H4 (cell line): ENCODE results near the gene GPC6. TPM values are rescaled to one million over a fixed set of nuclear protein-coding genes. Genes with fewer than 3 reads are reported as not detected.
A peak's percentile ranks its signal among the peaks of the same experiment; 100 is the strongest.

ENCODE experiments used
- DNase-seq: peaks from one replicate; pipeline ENCODE4 v3.0.0-alpha.2; 2015; ENCODE audit warnings: low spot score
- total RNA-seq: library from RNA; depleted of rRNA; stranded (reverse); fragments of >200 nt; shearing (Covaris generic); gene quantifications from 2 replicates; pipeline ENCODE4 v1.2.3, GENCODE V29; 2014

GPC6 gene
- total RNA-seq, 1 experiment from 2014 or later: 9.9 TPM

DNA sequence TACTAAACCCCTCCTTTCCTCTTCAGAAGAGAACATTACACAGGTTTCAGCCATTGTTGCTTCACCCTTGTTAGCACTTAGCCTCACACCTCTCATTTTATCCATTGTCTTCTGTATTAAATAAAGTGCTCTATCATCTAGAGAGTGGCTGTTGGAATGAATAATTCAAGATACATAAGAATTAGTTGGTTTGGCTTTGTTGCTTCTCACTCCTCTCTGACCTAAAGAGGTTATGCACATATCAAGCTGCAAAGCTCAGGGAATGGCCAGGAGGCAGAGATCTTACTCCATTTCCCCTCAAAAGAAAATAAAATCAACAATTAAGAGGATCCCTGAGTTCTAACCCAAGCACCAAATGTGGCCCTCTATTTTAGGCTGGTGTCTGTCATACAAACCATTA lies 1173.2 kb downstream of the GPC6 start:
- DNase-seq: no peak

DNA sequence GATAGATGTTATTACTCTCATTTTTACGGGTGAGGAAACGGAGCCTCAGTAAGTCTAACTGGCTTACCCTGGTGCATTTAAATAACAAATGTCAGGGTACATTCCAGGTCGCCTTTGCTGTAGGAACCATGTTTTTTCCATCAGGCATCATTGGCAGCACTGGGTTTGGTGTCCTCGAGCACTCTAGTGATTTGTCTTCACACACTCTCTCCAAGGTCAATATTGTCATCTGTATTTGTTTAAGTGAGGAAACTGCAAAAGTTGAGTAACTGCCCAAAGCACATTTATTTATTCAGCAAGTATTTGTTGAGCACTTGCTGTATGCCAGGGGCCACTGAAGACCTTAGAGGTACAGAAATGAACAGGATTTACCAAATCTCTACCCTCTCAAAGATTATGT lies 1174.3 kb downstream of the GPC6 start:
- no peak for DNase-seq

DNA sequence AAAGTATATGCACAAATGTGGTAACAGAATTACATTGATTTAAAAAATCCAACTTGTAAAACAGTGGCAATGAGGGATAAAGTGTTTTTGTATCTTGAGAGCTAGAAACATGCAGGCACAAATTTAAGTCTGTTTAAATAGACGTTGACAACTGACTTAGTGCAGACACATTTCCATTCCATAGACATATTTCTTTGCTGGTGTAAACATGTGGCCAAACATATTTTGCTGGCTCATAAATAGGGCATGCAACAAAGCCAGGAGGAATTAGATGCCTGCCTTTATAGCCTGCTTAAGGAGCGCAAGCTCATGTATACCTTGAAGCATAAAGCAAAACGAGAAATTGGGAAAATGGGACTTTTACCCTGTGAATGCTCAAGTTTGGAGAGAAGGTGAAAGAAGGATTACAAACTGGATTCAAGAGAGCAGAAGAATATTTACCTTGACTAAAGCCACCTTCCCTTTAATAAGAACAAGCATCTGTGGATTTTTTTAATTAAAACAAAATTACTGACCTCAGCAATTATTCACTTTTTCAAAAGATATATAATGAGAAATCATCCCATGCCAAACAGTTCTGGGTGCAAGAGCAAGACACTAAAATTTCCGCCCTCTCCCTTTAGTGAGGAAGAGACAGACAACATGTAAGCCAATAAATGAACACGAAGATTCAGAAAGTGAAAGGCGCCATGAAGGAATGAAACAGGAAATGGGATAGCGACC lies 1181.9 kb downstream of the GPC6 start:
- DNase-seq: no peak

DNA sequence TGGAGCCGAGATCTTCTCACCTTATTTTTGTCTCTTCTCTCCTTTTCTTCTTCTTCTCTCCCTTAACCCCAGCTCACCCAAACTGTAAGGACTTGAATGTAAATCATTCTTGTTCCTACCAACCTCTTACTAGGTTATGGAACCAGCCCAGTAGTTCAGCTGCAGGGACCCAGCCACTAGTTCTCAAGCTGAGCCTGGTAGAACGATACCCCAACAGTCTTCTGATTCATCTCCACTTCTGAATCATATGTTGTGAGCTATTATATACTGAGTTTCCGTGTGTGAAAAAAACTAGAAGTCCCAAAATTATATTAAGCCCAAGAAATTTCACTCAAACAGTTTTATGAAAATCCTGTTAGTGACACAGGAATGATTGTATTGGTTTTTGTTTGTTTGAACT lies 1185.1 kb downstream of the GPC6 start:
- no peak for DNase-seq

DNA sequence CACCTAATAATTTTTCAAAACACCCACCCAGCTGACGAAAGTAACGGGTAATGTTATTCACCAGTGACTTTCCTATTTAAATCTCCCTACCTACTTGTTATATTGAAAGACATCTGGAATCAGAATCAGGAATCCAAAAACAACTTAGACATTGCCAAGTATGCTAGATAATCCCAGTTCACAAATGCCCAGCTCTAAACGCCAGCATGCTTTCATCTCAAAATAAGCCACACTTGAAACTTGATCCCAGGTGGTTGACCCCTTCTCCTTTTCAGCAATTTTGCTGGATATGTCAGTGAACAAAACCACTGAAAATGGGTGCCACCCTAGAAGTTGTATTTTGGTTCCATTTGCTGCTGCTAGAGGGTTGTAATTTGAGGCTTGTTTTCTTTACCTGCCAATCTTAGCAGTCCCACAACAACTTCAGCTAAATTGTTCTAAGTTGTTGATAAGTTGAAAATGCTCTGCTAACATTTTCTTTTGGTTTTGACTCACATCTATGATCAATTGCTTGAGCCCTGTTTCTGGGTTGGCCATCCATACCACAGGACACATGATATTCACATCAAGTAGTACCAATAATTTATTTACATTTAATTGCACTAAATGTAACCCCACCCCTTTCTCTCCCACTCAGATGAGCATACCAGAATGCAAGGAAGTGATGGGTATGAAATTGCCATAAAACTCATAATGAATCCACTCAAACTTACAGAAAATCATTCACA lies 1186.4 kb downstream of the GPC6 start:
- DNase-seq: no peak

DNA sequence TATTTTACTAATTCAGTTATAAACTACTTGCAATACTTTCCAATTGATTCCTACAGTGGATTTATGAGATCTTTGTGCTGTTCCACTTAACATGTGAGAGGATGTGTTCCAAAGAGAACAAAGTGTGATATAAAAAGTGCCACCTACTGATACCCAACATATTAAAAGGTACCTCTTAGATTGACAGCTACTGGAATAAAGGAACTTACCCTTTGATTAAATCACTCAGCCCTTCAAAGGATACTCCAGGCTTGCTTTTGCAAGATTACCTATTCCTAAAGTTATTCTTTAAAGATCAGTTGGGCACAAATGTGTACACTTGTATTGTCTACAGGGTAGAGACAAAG lies 1187.0 kb downstream of the GPC6 start:
- no peak for DNase-seq

DNA sequence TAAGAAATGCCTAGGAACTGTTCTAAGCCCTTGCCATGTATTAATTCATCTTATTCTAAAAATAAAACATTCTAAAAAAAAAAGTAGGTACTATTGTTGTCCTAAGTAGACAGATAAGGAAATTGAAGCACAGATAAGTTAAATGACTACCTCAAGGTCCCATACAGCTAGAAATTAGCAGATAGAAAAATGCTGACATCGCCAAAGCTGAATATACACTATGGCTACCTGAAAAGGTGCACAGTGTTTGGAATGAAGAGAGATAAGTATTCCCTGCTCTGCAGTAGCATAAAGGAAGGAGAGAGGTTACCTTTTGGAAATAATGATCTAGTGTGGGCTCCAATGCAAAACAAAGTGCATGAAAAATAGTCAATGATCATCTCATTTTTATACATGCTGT lies 1187.5 kb downstream of the GPC6 start:
- DNase-seq: no peak

DNA sequence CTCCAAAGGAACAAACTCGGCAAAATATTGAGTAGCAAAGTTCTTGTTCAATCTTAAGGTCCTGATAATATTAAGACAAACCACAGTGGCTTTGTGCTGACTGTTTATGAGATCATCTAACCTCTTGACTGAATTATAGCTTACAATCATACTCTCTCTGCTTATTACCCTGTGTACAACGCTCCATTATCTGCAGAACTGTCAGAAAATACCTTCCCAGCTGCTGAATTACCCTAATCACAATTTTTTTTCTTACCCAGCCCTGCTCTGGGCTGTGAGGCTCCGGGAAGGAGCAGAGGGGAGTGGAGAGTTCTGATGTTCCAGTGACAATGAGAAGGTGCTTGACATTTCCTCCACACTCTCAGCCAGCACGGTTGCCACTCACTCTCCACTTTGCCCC lies 1188.1 kb downstream of the GPC6 start:
- no peak for DNase-seq

DNA sequence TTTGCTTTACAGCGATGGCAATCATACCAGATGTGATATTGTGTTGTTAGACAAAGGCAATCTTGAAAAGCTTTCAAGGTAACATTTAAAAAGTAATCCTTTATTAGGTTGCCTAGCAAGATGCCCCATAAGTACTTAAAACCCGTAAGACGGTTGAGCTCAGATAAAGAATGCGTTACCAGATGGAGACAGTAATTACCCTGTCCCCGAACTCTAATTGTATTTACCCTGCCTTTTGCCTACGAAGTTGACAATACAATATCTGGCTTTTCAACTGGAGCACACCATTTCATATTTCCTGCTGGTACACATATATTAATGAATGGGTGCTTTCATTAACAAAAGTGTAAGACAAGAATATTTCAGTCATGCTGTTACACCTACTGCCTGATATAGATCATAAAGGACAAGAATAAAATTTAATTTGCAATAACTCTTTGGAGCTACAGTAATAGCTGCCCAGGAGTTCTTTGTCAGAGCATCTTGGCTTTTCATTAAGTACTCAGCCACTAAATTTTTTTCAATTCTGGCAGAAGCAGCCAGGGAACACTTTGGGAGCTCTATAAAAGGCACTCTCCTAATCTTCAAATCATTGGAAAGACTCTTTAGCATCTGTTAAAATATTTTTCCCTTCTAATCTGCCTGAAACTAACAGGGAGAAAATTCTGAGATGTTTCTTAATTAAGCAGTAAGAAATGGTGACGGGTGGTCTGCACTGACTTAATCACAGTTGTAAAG lies 1189.1 kb downstream of the GPC6 start:
- no peak for DNase-seq

DNA sequence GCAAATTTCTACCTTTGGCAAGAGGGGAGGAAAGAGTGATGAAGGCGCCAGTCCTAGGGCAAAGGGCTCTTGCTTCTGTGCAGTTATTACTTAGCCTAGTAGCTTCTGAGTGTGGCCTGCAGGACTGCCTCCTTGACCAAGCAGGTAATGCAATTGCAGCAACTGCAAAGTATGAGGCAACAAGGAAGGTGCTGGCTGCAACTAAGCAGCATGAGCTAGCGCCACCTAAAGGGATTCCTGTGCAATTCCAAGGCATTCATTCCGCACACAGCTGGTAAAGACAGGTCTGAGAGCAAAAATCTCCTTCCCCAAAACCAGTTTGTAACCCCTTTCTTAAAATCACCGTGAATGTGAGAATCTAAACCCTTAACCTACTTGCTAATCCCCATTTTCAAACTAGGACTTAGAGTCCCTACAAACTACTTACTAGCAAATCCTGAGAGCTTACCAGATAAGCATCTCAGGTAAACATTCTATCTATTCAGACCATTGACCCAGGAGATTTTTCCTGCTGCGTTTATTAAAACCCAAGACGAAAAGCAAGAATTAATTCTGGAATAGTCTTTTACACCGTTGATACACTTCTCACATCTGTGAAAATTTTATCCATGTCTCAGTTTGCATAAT lies 1190.0 kb downstream of the GPC6 start:
- DNase-seq: peak; percentile 40

DNA sequence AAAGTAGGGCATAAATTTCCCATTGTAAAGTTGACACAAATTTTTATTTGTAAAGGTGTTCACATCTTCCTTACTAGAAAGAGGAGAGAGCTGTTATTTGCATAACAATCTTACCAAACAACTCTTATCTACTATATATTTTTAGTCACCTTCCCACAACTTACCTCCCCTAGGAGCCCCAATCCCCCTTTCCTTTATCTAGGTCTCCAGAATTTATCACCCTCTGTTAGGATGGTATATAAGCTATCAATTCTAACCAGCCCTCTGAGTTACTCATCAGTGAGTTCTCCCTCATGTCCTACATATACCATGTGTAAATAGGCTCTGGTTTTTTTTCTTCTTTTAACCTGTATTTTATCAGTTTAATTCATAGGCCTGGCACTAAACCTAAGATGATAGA lies 1190.7 kb downstream of the GPC6 start:
- DNase-seq: no peak

DNA sequence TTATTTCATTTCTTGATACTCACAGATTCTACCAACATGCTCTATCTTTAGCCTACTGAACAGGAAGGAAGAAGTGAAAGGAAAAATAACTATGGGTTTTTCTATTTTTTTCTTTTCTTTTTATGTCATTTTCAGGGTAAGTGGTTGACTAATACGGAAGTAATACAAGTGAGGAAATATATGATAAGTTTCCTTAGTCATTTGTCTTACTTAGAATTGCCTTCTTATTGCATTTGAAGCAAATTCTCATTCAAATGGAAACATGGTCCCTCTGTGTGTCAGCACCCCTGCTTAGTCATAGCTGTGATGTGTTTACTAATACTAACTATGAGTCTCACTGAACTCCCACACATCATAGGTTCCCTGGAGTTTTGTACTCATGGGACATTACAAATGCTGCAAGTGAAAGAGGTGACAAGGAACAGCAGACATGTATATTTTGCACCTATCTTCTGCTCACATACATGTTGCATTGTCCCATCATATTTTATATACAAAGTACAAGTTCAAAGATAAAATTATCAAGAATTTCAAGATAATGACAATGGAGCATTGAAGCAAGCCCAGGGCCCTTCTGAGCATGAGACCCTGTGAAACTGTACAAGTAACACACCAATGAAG lies 1192.8 kb downstream of the GPC6 start:
- DNase-seq: no peak

DNA sequence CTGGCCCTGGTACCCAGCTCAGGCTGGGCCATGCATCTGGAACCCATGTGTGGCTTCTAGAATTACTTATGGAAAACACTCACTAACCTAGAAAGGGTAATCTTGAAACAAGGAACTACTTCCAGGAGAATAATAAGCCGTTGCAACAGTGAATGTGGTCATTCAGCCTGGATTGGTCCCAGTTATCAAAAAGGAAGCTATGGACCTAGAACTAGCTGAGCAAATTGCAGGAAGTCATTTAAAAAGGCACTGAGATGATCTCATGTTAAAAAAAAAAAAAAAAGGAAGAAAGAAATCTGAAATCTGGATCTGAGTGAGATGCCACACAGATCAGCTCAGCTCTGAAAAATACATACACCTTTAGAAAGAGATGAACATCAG lies 1193.3 kb downstream of the GPC6 start:
- DNase-seq: no peak

DNA sequence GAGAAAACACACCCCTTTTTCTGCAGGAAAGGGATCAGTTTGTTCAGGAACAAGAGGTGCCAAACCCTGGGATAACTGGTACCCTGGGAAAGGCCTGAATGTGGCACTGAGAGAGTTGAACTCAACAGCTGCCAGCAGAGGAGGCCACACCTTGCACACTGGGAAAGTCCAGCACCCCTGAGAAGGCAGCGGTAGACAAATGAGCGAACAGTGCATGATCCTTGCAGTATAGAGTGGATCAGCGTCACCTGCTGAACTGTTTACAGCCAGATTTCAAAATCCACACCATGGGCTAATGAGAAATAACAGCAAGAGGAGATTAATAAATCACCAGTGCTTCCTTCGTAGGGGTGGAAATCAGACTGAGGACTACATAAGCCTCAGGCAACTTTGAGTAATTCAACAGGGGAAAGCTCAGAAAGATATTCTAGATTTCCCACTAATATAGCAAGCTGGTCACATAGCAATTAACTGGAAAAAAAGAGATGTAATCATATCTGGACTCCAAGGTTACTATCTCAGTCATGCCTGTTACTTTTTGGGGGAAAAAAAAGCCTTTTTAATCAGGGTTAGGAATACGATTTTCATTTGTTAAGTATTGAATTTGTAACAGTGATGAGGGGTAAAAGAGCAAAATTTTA lies 1200.8 kb downstream of the GPC6 start:
- no peak for DNase-seq

DNA sequence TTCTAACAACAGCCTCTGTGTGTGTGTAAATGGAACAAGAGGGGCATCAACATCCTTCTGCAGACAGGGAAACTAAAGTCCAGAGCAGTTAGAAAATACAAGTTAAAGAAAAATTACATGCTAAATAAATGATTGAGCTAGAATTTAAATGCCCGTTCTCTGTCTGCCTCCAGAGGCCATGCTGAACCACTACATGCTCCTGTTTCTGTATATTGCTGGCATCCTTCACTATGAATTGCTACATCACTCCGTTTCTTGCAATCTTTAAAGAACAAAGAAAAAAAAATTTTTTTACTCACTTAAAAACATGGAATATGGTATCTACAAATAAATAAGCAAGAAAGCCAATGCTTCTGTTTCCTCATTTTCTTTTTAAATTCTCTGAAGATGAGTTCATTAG lies 1205.0 kb downstream of the GPC6 start:
- no peak for DNase-seq

DNA sequence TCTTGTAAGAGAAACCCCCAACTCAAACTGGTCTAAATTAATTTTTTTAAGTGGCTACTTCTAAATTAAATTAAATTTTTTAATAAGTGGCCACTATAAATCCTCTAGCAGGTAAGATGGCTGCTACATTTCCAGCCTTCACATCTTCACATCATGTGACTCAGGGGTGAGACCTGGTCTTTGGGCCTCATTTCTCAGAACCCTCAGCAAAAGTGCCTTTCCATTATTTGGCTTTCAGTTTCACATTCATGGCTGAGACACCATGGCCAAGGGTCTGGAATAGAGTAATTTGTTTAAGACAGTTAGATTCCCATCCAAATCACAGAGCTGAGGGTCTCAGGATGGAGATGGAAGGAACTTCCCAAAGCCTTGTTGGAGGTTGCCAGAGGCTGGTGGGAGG lies 1205.4 kb downstream of the GPC6 start:
- no peak for DNase-seq

DNA sequence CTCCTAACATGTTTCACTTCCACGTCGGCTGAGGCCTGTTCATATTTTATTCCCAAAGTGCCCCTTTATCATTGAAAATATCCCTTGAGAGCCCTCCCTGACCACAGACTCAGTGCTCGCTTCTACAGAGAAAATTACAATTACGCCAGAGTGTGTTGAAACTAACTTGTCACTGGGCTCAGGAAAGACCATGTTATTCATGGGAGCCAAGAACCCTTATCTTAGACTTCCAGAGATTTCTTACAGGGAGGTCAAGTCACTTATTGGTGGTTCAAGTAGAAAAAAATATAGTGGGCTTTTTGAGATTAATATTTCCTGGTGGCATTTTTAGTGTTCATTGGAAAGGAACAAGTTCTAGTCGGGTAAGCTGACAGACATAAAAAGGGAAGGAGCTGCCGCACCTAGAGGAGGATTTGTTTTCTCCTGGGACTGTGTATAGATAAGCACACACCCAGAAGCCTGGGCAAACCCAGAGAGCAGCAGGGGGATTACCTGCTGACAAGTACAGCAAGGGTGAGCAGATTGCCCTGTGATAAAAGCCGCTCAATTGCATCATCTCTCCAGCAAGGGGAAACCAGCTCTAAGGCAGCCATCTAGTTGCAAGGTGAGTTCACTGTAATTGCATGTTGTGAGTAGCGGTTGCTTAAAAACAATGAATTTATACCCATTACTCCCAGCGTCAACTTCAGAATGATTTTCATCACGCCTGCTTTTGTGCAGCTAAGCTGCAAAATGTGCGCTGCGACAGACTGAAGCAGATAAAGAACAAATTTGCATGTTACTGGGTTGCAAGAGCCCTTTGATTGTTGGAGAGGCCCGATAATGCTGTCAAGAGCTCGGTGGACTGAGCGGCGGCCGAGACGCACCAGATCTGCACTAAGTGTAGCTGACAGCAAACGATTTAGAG lies 1206.7 kb downstream of the GPC6 start:
- no peak for DNase-seq

DNA sequence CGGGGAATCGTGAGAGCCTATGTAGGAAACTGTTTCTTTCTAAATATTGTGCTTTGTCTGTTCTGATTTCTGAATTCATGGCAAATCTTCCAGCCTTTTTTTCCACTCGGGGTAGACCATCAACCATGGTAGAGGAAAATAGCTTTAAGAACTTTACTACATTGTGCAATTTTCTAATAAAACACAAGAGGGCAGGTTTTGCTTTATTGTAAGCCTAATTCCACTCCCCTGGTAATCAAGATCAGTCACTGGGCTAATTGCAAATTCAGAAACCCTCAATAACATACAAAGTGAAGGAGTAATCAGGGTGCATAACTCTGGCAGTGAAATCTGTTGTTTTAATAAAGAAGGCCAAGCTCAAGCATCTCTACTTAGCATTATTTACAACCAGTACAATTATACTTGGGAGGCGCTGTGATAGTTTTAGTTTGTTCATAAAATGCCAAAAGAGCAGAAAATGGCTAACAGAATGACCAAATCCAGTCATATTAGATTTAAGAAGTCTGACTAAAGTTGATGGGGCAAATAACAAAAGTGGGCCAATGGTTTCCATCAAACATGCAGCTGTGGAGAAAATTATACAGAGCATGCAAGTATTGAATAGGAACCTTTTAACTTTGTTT lies 1209.1 kb downstream of the GPC6 start:
- DNase-seq: peak; percentile 10

DNA sequence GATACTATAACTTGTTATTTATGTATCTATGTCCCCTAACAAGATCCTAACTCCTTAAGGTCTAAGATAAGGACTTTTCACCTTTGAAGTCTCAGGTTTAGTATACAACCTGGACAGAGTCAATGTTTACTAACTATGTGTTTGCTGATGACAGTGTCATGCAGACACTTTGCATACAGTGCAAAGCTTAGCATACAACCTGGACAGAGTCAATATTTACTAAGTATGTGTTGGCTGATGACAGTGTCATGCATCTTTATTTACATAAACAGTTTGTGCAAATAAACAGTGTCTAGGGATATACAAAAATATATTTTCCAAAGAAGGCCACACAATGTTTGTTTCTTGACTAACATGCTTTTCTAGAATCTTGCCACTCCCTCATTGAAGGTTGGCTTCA lies 1218.2 kb downstream of the GPC6 start:
- DNase-seq: no peak

DNA sequence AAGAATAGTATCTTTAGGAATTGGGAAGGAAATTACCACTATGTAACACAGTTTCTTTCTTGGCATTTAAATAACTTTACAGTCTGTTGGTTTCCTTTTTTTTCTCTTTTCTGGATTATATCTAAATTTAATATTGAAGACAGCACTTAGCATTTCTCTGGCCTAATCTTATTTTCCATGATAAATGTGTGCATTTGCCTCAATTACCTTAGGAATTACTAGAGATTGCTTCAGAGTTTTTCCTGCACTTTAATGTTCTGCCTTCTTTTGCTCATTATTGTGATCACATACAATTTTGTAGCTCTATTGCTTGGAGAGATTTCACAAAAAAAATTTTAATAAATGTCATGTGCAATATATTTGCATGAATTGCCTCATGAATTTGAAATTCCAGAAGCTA lies 1227.7 kb downstream of the GPC6 start:
- no peak for DNase-seq
